ENCODE measurements around the gene ARMH1. TPM values are rescaled to one million over a fixed set of nuclear protein-coding genes. Genes with fewer than 3 reads are reported as not detected.

ARMH1 gene
- total and polyA plus RNA-seq, 8 donors = 0.42 to 10.7 (median 1.7) TPM

DNA sequence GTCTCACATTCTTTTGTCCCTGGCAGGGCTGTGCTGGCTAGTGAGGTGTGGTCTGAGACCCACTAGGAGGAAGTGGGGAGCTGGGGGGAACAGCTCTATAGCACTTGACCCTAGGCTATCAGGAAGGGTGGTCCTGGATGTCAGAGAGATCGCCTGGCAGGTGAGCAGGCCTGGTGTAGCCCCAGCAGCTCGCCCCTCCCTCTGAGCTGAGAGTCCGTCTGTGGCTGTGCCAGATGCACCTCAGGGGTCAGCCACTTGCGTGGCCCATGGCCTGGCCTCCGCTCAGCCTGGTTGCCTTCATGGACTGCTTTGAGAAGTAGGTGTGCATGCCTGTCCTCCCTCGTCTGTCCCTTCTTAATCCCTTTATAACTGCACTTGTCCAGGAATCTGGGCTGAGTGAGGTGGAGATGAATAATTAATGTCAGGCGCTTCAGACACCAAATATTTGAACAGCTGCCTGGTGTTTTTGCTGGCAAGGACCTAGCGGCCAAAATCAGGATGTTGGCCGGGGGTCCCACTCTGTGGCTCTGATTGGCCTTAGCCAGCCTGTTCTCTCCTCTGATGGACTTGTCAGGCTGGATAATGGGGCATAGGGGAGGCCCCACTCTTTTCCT lies 30.7 kb upstream of the ARMH1 start:
- H3K27me3 ChIP-seq = no peaks in the 10 kb centered on the region
- intact Hi-C loops (cut with DNase I) = no loop called here
- ATAC-seq = peak in 1 of 4 donors; percentile 18
- 57 to 58% methylated on average over 9 of the region's 9 CpGs for WGBS, 2 donors
- H3K4me1 ChIP-seq = no peaks in the 10 kb centered on the region
- H3K9me3 ChIP-seq = no peaks in the 10 kb centered on the region
- no peak overlapping the region for H3K4me3 ChIP-seq
- peaks cover 0 to 43% (median 17%) of the 10 kb centered on the region in 3 donors for H3K36me3 ChIP-seq
- FAIRE-seq = no peak
- DNase-seq = peak in 1 of 6 donors; percentile 48
- H3K27ac ChIP-seq = no peak overlapping the region
- TF ChIP-seq, protein P1, sequence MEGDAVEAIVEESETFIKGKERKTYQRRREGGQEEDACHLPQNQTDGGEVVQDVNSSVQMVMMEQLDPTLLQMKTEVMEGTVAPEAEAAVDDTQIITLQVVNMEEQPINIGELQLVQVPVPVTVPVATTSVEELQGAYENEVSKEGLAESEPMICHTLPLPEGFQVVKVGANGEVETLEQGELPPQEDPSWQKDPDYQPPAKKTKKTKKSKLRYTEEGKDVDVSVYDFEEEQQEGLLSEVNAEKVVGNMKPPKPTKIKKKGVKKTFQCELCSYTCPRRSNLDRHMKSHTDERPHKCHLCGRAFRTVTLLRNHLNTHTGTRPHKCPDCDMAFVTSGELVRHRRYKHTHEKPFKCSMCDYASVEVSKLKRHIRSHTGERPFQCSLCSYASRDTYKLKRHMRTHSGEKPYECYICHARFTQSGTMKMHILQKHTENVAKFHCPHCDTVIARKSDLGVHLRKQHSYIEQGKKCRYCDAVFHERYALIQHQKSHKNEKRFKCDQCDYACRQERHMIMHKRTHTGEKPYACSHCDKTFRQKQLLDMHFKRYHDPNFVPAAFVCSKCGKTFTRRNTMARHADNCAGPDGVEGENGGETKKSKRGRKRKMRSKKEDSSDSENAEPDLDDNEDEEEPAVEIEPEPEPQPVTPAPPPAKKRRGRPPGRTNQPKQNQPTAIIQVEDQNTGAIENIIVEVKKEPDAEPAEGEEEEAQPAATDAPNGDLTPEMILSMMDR (IDR thresholded peaks at IDR 0.05) = no peak

DNA sequence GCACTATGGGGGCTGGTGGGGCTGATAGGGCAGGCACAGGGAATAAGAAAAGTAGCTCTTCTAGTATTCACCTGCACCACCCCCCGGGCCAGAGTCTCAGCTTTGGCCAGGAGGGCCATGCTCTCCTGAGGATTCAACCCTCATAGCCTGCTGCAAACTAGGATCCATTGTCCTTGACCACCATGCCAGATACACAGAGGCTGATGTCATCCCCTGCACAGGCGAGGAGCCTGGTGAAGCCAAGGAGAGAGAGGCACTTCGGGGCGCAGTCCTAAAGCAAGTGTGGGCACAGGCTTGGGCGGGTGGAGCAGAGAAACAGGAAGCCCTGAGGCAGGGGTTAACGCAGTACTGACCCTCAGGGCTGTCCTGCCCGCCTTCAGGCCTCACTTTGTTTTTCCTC lies 29.7 kb upstream of the ARMH1 start:
- TF ChIP-seq, protein P1 (IDR thresholded peaks at IDR 0.05) = no peak
- intact Hi-C loops (cut with DNase I) = no loop called here
- peaks cover 0 to 39% (median 17%) of the 10 kb centered on the region in 3 donors for H3K36me3 ChIP-seq
- H3K4me3 ChIP-seq = no peak overlapping the region
- no peaks in the 10 kb centered on the region for H3K27me3 ChIP-seq
- DNase-seq (peak in 1 of 6 donors; percentile 34), FAIRE-seq (no peak), ATAC-seq (no peak)
- H3K4me1 ChIP-seq = no peaks in the 10 kb centered on the region
- H3K27ac ChIP-seq = no peak overlapping the region
- H3K9me3 ChIP-seq = no peaks in the 10 kb centered on the region
- WGBS, 2 donors = 92 to 96% methylated on average over 7 of the region's 7 CpGs

DNA sequence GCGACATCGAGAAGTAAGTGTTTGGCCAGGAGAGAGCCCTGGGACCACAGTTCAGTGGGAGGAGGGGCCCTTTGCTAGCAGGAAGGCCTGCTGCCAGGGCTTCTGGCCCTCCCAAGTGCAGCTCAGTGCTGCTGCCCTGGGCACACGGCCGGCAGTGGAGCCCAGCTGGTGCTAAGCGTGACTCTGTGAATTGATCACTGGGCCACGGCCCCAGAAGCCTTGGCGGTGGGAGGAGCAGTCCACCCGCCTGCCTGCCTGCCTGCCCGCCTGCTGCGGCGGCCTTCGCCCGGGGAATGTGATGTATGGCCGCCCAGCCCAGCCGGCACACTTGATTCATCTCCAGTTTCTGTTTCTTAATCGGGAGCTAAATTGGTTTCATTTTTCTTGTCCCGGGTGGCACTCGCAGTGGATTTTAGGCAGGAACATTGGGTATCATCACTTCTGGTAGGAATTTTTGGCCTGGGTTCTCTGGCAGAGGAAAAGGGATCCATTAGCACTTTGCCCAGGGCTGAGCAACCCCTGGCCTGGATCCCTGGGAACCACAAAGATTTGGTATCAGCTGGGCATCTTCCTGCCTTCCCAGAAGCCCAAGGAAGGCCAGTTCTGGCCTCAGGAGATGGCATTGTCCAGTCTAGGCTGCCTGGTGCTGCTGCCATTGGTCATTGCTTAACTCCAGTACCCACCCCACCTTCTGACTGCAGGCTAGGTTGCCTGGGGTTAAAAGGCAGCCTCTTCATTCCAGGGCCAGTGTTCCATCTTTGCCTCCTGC lies 28.9 kb upstream of the ARMH1 start:
- no peaks in the 10 kb centered on the region for H3K9me3 ChIP-seq
- no peaks in the 10 kb centered on the region for H3K27me3 ChIP-seq
- intact Hi-C loops (cut with DNase I) = no loop called here
- H3K4me1 ChIP-seq = no peaks in the 10 kb centered on the region
- no peak overlapping the region for H3K27ac ChIP-seq
- DNase-seq (peak in 2 of 6 donors; percentile 15 to 45), ATAC-seq (peak in 2 of 4 donors; percentile 3 to 29), FAIRE-seq (no peak)
- 85 to 91% methylated on average over 18 of the region's 18 CpGs for WGBS, 2 donors
- no peak overlapping the region for H3K4me3 ChIP-seq
- TF ChIP-seq, protein P1 (IDR thresholded peaks at IDR 0.05) = no peak
- H3K36me3 ChIP-seq = peaks cover 0 to 40% (median 14%) of the 10 kb centered on the region in 3 donors

DNA sequence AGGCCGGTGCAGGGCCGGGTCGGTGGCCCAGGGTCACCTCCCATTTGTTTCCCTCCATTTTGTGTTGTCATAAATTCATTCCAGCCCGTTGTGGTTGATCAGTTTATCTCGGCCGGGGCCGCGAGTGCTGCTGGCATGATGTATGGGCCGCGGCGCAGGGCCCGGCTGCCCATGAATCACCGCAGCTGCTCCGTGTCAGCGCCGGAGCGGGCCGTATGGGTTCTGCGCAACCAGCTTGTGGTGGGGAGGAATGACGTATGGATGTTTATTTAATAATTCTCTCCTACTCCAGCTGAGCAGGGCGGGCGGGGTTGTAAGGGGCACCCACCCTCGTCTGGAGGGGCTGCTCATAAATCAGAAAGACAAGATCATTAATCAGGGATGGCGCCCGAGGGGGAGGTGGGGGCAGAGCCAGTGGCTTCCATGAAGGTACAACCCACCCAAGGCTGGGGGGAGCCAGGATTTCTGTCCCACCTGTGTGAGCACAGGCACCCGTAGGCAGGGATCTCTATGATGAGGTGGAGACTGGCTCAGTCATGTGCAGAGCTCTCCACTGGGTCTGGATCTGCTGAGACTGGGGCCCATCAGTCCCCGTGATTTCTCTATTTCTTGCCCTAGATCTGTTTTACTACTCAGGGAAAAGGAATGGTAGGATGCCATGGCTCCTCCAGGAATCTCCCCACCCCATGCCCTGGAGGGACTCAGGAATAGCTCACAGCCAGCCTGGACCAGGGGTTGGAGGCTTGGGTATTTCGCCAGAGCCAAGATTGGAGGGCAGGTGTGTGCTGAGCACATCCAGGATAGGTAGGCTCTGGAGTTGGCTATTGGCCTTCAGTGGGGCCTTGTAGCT lies 28.0 kb upstream of the ARMH1 start:
- ATAC-seq (no peak), DNase-seq (peak in 2 of 6 donors; percentile 12 to 40), FAIRE-seq (no peak)
- Histone ChIP-seq H3K4me3 (no peak overlapping the region), H3K4me1 (no peaks in the 10 kb centered on the region), H3K27me3 (no peaks in the 10 kb centered on the region), H3K9me3 (no peaks in the 10 kb centered on the region), H3K36me3 (peaks cover 0 to 42% (median 11%) of the 10 kb centered on the region in 3 donors), H3K27ac (no peak overlapping the region)
- intact Hi-C loops (cut with DNase I) = no loop called here
- WGBS, 2 donors = 88 to 92% methylated on average over 28 of the region's 28 CpGs
- TF ChIP-seq, protein P1 (IDR thresholded peaks at IDR 0.05) = no peak

Measured in pancreas (tissue), 10 donors.